T-helper 1 cell treated with Interleukin-12 subunit alpha and Interleukin-12 subunit beta and Interleukin-4 antibody, amounts not matched to agents 30 ng/mL and 1 ng/mL, for 36 hours (primary cell): ENCODE data around the gene DMC1. TPM values are rescaled to one million over a fixed set of nuclear protein-coding genes. Genes with fewer than 3 reads are reported as not detected.

ENCODE experiments used
- intact Hi-C: fragments of 100-400 bp; cut with micrococcal nuclease; formaldehyde crosslinking; loops from one replicate; pipeline ENCODE4 v1.15.1; 2024
- total RNA-seq: library from RNA; stranded (reverse); gene quantifications from 2 replicates; pipeline ENCODE4 v1.2.3, GENCODE V29; 2022

Gene DMC1
- total RNA-seq, 1 donor from 2014 or later, result 4.6 TPM

GRCh38 chr22:38504731-38505540 is 65.0 kb downstream of the DMC1 start:
- intact Hi-C loops, result loop anchor here (2.0 to 10.0 kb wide), 3 partner anchors 14 to 850 kb away; partner anchors contain the start of genes MAFF and PDXP

GRCh38 chr22:38503021-38503420 is 67.0 kb downstream of the DMC1 start:
- intact Hi-C loops, result loop anchor here (10.0 kb wide), 1 partner anchor 848 kb away; the partner anchor contains the start of gene PDXP

- intact Hi-C loops, result loop anchor here (10.0 kb wide), 1 partner anchor 847 kb away; the partner anchor contains the start of gene PDXP
Observed at GRCh38 chr22:38501797-38502672, 67.9 kb downstream of the DMC1 start.

- intact Hi-C loops, result no loop called here
Observed at GRCh38 chr22:38497869-38498268, 72.1 kb downstream of the DMC1 start.

GRCh38 chr22:38494939-38495338 is 75.0 kb downstream of the DMC1 start:
- intact Hi-C loops, result no loop called here

GRCh38 chr22:38494498-38494897 is 75.5 kb downstream of the DMC1 start:
- intact Hi-C loops, result no loop called here

GRCh38 chr22:38491707-38492348 is 78.2 kb downstream of the DMC1 start:
- intact Hi-C loops, result loop anchor here (2.0 kb wide), 1 partner anchor 13 kb away; no protein-coding TSS in a partner anchor

GRCh38 chr22:38490915-38491314 is 79.1 kb downstream of the DMC1 start:
- intact Hi-C loops, result loop anchor here (2.0 kb wide), 1 partner anchor 14 kb away; no protein-coding TSS in a partner anchor

GRCh38 chr22:38490475-38490874 is 79.5 kb downstream of the DMC1 start:
- intact Hi-C loops, result loop anchor here (2.0 kb wide), 1 partner anchor 14 kb away; no protein-coding TSS in a partner anchor

GRCh38 chr22:38489561-38490145 is 80.3 kb downstream of the DMC1 start:
- intact Hi-C loops, result loop anchor here (2.0 kb wide), 1 partner anchor 15 kb away; no protein-coding TSS in a partner anchor

GRCh38 chr22:38489142-38489541 is 80.8 kb downstream of the DMC1 start:
- intact Hi-C loops, result no loop called here

GRCh38 chr22:38487946-38488345 is 82.0 kb downstream of the DMC1 start:
- intact Hi-C loops, result no loop called here

- intact Hi-C loops, result no loop called here
Observed at GRCh38 chr22:38485783-38486182, 84.2 kb downstream of the DMC1 start.

- intact Hi-C loops, result no loop called here
Observed at GRCh38 chr22:38484244-38484643, 85.7 kb downstream of the DMC1 start.

GRCh38 chr22:38482662-38483308 is 87.2 kb downstream of the DMC1 start:
- intact Hi-C loops, result no loop called here

GRCh38 chr22:38481871-38482332 is 88.1 kb downstream of the DMC1 start:
- intact Hi-C loops, result no loop called here

- intact Hi-C loops, result no loop called here
Observed at GRCh38 chr22:38481162-38481870, 88.7 kb downstream of the DMC1 start.

- intact Hi-C loops, result no loop called here
Observed at GRCh38 chr22:38479096-38479837, 90.7 kb downstream of the DMC1 start.

GRCh38 chr22:38477585-38477984 is 92.4 kb downstream of the DMC1 start:
- intact Hi-C loops, result no loop called here
